ENCODE data around the gene RAB20. TPM values are rescaled to one million over a fixed set of nuclear protein-coding genes. Genes with fewer than 3 reads are reported as not detected.

The RAB20 gene
- total and polyA plus RNA-seq, 2 of the 8 experiments (the other 6 are each of a cell fraction or from before 2014, with no cell fraction given) = 14.8 to 27.9 TPM

GRCh38 chr13:110556224-110556606 is 5.3 kb downstream of the RAB20 start (continued):
- TF ChIP-seq USF2 (IDR thresholded peaks at IDR 0.05; ENCODE audit: low read length) (no peak), JUN (IDR thresholded peaks at IDR 0.05; ENCODE audit: low read depth, low read length) (no peak)
